ENCODE data around the gene ATP6V0C. TPM values are rescaled to one million over a fixed set of nuclear protein-coding genes. Genes with fewer than 3 reads are reported as not detected.
"Not testable (repeated sequence)": the region's sequence is repeated elsewhere in the genome, so short reads cannot be mapped to it uniquely, and the experiment has no call there.

The ATP6V0C gene
- total RNA-seq, 2 experiments from 2014 or later: 124 to 125 TPM

DNA sequence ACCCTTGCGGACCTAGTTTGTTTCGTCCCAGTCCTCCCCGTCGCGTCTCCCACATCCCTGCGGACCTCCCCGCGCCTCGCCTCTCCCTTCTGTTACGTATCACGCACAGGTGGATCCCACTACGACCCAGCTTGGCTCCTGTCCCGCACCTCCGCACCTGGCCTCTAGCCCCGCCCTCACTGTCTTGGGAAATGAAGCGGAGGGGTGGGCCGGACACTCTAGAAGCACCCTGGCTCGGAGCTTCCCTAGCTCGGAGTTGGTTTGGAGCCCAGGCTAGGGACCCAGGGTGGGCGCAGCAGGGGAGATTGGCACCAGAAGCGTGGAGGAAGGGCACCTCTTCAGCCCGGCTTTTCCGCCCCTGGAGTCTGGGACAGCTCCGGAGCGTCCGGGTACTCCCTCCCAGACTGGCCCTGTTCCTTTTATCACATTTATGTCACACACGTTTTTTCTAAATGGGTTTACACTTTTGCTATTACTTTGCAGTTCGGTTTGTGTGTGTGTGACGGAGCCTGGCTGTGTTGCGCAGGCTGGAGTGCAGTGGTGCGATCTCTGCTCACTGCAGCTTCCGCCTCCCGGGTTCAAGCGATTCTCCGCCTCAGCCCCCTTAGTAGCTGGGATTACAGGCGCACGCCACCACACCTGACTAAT, 18.9 kb downstream of the ATP6V0C start:
- Mint-ChIP-seq H3K27me3 (no peaks in the 10 kb centered on the region), H3K4me1 (peaks cover 18% of the 10 kb centered on the region), H3K9me3 (no peaks in the 10 kb centered on the region), H3K27ac (peak overlapping the region; percentile 97), H3K36me3 (peaks cover 2% of the 10 kb centered on the region), H3K4me3 (peak overlapping the region; percentile 91)
- peak; percentile 67 for DNase-seq

DNA sequence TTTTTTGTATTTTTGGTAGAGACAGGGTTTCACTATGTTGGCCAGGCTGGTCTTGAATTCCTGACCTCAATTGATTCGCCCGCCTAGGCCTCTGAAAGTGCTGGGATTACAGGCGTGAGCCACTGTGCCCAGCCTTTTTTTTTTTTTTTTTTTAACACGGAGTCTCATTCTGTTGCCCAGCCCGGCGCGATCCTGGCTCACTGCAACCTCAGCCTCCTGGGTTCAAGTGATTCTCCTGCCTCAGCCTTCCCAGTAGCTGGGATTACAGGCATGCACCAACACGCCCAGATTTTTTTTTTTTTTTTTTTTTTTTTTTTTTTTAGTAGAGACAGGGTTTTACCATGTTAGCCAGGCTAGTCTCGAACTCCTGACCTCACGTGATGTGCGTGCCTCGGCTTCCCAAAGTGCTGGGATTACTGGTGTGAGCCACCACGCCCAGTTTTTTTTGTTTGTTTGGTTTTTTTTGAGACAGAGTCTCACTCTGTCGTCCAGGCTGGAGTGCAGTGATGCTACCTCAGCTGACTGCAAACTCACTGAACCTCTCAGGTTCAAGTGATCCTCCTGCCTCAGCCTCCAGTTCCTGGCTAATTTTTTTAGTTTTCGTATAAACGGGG, 19.5 kb downstream of the ATP6V0C start:
- peak overlapping the region; percentile 97 for H3K27ac Mint-ChIP-seq
- not testable (repeated sequence) for H3K36me3 Mint-ChIP-seq, H3K9me3 Mint-ChIP-seq, H3K27me3 Mint-ChIP-seq, DNase-seq
- H3K4me1 Mint-ChIP-seq: peaks cover 18% of the 10 kb centered on the region
- H3K4me3 Mint-ChIP-seq: peak overlapping the region; percentile 91

DNA sequence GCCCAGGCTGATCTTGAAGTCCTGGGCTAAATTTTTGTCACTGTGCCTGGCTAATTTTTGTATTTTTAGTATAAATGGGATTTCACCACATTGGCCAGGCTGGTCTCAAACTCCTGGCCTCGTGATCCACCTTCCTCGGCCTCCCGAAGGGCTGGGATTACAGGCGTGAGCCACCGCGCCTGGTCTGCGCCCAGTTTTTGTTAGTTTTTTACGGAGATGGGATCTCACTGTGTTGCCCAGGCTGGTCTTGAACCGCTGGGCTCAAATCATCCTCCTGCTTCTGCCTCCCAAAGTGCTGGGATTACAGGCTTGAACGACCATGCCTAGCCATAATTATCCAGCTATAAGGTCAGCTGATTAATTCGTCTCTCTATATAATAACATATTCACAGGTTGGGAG, 20.2 kb downstream of the ATP6V0C start:
- no peaks in the 10 kb centered on the region for H3K27me3 Mint-ChIP-seq
- no peak for DNase-seq
- H3K36me3 Mint-ChIP-seq: peaks cover 4% of the 10 kb centered on the region
- peak overlapping the region; percentile 34 for H3K4me3 Mint-ChIP-seq
- no peaks in the 10 kb centered on the region for H3K9me3 Mint-ChIP-seq
- peaks cover 21% of the 10 kb centered on the region for H3K4me1 Mint-ChIP-seq
- H3K27ac Mint-ChIP-seq: peak overlapping the region; percentile 25

DNA sequence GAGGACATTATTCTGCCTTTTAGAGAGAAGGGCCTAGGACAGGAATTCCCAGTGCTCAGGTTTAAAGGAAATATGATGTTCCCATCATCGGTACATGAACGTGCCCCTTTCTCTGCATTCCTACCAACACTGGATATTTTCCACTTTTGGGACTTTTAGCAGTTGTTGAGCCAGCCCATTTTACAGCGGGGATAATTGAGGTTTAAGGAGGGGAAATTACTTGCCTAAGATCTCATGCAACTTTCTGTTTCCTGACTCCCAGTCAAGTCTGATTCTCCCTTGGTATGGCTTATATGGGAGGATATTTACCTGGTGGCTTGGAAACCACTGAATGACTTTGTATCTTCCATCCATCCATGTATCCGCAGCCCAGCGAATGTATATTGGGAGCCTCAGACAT, 20.6 kb downstream of the ATP6V0C start:
- not testable (repeated sequence) for DNase-seq, H3K4me3 Mint-ChIP-seq

DNA sequence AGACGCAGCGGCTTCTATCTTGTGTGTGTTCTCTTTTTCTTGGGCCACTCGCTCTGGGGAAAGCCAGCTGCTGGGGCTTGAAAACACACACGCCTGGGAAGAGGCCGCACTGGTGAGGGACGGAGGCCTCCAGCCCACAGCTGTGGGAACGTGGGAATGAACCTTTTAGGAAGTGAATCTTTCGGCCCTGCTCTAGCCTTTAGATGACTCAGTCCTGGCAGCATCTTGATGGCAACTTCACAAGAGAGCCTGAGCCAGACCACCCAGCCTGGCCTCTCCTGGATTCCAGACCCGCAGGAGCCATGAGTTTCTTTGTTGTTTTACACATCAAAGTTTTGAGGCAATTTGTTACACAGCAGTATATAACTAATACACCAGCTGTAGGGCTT, 21.9 kb downstream of the ATP6V0C start:
- H3K4me1 Mint-ChIP-seq: peaks cover 35% of the 10 kb centered on the region
- peaks cover 6% of the 10 kb centered on the region for H3K36me3 Mint-ChIP-seq
- no peak overlapping the region for H3K27ac Mint-ChIP-seq
- no peaks in the 10 kb centered on the region for H3K27me3 Mint-ChIP-seq
- H3K4me3 Mint-ChIP-seq: no peak overlapping the region
- DNase-seq: no peak
- H3K9me3 Mint-ChIP-seq: no peaks in the 10 kb centered on the region

More for the DNA sequence above, 20.6 kb downstream of the ATP6V0C start:
- not testable (repeated sequence) for H3K36me3 Mint-ChIP-seq, H3K27ac Mint-ChIP-seq, H3K9me3 Mint-ChIP-seq, H3K27me3 Mint-ChIP-seq
- H3K4me1 Mint-ChIP-seq: peaks cover 23% of the 10 kb centered on the region

DNA sequence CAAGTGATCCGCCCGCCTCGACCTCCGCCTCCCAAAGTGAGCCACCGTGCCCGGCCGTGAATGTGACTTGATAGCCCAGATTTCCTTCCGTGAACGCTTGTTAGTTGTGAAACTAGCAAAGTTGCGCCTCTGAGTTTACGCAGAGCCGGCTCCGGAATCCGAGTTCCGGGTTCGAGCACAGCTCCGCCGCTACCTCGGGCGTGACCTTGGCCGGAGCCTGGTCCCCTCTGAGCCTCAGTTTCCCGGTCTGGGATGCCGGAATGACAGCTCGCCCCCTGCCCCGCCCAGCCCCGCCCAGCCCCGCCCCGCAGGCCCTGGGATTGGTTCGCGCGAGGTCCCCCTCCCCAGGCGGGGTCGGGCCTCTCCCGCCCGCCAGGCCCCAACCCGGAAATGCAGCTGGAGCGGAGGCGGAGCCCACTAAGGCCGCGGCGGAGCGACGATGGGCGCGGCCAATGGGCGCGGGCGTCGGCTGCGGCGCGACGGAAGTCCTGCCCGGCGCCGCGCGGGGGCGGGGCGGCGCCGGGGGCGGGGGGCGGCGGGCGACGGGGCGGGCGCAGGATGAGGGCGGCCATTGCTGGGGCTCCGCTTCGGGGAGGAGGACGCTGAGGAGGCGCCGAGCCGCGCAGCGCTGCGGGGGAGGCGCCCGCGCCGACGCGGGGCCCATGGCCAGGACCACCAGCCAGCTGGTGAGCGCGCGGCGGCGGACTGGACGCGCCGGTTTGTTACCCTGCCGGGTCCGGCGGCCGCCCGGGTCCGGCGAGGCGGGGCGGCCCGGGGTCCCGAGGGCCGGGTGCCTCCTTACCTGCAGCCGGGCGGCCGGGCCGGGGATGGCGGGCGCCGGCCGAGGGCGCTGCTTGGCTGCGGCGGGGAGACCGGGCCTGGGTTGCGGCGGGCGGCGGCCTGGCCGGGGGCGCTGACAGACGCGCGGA, 24.0 kb downstream of the ATP6V0C start, which contains the start of gene PDPK1:
Gene PDPK1, plus strand, starts transcription at position 571 of the 929 bp plus-strand sequence. Its CDS starts 92 bp downstream, at position 663.
- Mint-ChIP-seq H3K27ac (peak within 1 kb of the TSS; percentile 87), H3K9me3 (no peaks in the 10 kb centered on the region), H3K27me3 (no peaks in the 10 kb centered on the region), H3K4me1 (peaks cover 36% of the 10 kb centered on the region), H3K36me3 (peaks cover 6% of the 10 kb centered on the region), H3K4me3 (peak within 1 kb of the TSS; percentile 88)
- peak; percentile 97 for DNase-seq

DNA sequence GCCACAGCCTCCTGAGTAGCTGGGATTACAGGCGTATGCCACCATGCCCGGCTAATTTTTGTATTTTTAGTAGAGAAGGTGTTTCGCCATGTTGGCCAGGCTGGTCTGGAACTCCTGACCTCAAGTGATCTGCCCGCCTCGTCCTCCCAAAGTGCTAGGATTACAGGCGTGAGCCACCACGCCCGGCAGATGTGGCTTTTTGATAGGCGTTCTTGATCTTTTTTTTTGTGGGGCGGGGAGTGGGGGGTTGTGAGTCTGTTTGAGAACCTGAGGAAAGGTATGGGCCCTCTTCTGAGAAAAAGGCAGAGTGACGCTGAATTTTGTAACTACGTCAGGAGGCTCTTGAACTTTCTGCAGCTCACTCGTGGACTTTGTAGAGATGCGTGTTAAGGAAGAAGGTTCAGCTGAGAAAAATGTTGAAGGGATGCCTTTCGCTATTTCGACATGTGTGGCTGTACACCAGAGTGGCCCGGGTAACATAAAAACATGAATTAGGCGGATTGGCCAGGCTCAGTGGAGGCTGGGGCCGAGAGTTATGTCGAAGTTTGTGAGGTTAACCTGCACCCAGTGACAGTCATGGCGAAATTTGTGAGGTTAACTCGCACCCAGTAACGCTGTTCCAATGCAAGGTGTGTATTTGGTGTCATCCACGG, 25.6 kb downstream of the ATP6V0C start:
- peak overlapping the region; percentile 87 for H3K4me3 Mint-ChIP-seq
- not testable (repeated sequence) for H3K27me3 Mint-ChIP-seq, H3K36me3 Mint-ChIP-seq, DNase-seq, H3K9me3 Mint-ChIP-seq
- peak overlapping the region; percentile 51 for H3K27ac Mint-ChIP-seq
- peaks cover 36% of the 10 kb centered on the region for H3K4me1 Mint-ChIP-seq

DNA sequence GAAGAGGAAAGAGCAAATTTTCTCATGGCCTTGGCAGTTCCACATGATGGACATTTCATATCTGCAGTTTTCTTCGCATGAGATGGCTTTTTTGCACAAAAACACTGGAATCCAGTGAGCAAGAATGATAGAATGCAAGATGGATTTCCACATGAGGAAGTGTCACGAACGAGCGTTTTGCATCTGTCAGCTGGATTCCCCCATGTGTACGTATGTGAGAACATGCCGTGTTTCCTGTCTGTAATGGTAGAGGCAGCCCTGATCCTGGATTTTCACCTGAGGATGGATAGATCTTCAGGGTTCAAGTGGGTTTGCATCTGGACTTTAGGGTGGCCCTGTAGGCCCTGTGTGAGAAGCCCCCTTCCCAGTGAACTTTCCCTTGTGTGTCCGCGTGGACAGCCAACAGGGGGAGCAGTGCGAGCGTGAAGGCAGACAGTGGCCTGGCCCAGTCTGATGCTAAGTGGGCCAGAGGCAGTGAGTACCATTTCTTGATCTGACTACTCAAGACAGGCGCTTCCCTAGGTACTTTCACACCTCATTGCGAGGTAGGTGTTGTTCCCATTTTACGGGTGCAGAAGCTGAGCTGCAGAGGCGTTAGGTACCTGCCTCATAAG, 26.2 kb downstream of the ATP6V0C start:
- H3K27ac Mint-ChIP-seq, H3K9me3 Mint-ChIP-seq, H3K36me3 Mint-ChIP-seq, H3K4me3 Mint-ChIP-seq, H3K27me3 Mint-ChIP-seq: not testable (repeated sequence)
- H3K4me1 Mint-ChIP-seq: peaks cover 36% of the 10 kb centered on the region
- peak; percentile 41 for DNase-seq

DNA sequence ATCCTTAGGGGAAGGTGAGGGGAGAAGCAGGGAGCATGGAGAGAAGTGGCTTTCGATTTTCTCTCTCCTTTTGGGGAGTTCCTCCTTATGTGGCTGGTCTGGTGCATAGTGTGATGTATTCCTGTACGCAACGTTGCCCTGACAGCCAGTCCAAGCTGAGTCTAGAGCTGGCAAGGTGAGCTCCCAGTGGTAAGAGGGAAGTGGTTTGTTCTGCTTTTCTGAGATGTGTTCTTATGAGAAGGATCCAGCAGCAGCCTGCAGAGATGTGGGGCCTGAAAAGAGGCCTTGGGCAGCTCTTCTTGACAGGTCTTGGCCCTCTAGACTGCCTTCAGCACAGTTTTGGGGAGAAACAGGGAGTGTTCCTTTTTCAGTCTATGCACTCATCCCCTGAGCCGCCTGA, 27.2 kb downstream of the ATP6V0C start:
- H3K36me3 Mint-ChIP-seq: peaks cover 12% of the 10 kb centered on the region
- not testable (repeated sequence) for H3K27me3 Mint-ChIP-seq, DNase-seq, H3K4me3 Mint-ChIP-seq, H3K9me3 Mint-ChIP-seq
- peaks cover 36% of the 10 kb centered on the region for H3K4me1 Mint-ChIP-seq
- H3K27ac Mint-ChIP-seq: peak overlapping the region; percentile 28

DNA sequence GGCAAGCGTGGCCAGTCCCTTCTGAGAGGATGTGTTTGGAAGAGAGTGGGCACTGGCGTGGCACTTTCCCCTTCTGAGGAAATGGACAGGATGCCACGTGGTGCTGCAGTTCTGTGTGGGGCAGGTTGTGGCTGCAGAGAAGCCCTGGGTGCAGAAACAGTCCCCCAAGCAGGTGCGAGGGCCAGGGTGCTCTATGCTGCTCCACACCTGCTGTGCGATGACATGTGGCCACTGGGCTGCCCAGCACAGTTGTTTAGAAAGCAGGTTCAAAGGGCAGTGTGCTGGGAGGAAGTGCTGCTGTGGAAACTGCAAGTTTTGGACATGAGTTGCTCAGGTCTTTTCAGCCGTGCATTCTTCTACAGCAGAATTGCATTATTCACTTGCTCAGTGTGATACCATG, 27.7 kb downstream of the ATP6V0C start:
- H3K27me3 Mint-ChIP-seq, H3K9me3 Mint-ChIP-seq, DNase-seq, H3K27ac Mint-ChIP-seq, H3K4me3 Mint-ChIP-seq: not testable (repeated sequence)
- H3K36me3 Mint-ChIP-seq: peaks cover 12% of the 10 kb centered on the region
- peaks cover 36% of the 10 kb centered on the region for H3K4me1 Mint-ChIP-seq

DNA sequence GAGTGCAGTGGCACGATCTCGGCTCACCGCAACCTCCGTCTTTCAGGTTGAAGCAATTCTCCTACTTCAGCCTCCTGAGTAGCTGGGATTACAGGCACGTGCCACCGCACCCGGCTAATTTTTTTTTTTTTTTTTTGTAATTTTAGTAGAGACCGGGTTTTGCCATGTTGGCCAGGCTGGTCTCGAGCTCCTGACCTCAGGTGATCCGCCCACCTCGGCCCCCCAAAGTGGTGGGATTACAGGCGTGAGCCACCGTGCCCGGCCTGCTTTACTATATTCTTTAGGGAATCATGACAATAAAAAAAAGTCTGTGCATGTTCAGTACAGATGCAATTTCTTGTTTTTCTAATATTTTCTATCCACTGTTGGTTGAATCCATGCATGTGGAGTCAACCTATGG, 30.0 kb downstream of the ATP6V0C start:
- not testable (repeated sequence) for H3K27ac Mint-ChIP-seq, DNase-seq, H3K36me3 Mint-ChIP-seq, H3K4me3 Mint-ChIP-seq, H3K9me3 Mint-ChIP-seq, H3K27me3 Mint-ChIP-seq
- H3K4me1 Mint-ChIP-seq: peaks cover 31% of the 10 kb centered on the region

DNA sequence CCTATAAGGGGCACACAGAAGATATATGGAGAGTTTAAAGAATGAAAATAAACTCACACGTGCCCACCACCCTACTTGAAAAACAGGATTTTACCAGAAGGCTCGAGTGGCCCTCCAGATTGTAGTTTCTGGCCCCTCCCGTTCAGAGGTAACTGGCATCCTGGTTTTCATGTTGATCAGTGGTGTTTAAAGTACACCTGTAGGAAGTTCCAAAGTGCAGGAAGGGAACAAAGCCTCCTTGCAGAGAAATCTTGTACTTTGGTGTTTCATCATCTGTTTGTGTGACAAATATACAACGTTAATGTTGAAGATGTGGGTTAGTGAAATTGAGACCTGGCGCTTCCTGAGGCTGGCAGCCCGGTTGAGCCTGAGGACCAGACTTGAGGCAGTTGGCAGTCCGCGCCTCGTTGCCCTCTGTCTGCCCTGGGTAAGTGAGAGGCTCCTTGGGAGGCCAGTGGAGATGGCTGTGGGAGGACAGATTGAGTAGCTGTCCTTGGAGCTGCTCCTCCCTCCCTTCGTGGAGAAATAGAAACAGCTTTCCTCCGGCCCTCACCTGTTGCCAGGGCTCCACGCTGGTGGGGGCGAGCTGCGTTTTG, 36.6 kb downstream of the ATP6V0C start:
- not testable (repeated sequence) for H3K4me1 Mint-ChIP-seq, DNase-seq, H3K27ac Mint-ChIP-seq, H3K27me3 Mint-ChIP-seq, H3K4me3 Mint-ChIP-seq, H3K36me3 Mint-ChIP-seq, H3K9me3 Mint-ChIP-seq

DNA sequence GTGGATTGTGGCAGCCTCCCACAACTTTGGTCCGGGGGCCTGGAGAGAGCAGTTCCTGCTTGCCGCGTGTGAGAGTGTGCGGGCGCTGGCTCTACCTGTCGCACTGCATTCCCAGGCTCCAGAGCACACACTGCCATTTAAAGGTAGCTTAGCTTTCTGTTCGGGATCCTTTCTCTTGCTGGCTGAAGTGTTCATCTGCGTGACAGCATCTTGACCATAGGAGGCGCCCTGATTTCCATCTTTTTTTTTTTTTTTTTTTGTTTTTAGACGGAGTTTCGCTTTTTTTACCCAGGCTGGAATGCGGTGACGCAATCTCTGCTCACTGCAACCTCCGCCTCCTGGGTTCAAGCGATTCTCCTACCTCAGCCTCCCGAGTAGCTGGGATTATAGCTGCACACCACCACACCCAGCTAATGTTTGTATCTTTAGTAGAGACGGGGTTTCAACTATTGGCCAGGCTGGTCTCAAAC, 37.7 kb downstream of the ATP6V0C start:
- not testable (repeated sequence) for H3K36me3 Mint-ChIP-seq, H3K9me3 Mint-ChIP-seq, DNase-seq, H3K4me1 Mint-ChIP-seq, H3K4me3 Mint-ChIP-seq, H3K27me3 Mint-ChIP-seq, H3K27ac Mint-ChIP-seq

DNA sequence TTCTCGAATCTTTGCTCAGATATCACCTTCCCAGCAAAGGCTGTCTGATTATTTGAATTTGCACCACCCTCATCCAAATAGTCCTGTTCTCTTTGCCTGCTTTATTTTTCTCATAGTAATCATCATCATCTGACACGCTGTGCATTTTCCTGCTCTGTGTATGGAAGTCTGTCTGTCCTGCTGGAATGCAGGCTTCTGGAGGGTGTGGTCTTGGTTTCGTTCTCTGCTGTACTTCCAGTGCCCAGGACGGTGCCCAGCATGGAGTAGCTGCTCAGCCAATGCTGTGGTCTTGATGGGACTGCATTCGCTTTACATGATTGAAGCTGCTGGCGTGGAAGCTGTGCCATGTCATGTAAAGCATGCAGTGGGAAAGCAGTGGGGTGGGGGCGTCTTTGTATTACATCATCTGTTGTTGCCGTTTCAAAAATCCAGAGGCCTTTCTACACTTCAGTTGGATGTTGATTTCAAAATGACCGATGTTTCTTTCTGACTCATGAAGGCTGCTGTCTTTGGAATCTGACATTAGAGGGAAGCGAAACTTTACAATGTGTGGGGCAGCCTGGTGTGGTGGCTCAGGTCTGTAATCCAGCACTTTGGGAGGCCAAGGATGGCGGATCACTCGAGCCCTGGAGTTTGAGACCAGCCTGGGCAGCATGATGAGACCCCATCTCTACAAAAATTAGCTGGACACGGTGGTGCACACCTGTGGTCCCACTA, 41.1 kb downstream of the ATP6V0C start:
- H3K36me3 Mint-ChIP-seq, H3K27me3 Mint-ChIP-seq, H3K4me1 Mint-ChIP-seq, H3K9me3 Mint-ChIP-seq, H3K27ac Mint-ChIP-seq, DNase-seq, H3K4me3 Mint-ChIP-seq: not testable (repeated sequence)
